AG20443 (cell line): ENCODE data around the gene NRF1.

Experiments used
- DNase-seq: peaks from one replicate; pipeline ENCODE4 v3.0.0; 2012; ENCODE audit warnings: low spot score, mixed read lengths

Gene NRF1

DNA sequence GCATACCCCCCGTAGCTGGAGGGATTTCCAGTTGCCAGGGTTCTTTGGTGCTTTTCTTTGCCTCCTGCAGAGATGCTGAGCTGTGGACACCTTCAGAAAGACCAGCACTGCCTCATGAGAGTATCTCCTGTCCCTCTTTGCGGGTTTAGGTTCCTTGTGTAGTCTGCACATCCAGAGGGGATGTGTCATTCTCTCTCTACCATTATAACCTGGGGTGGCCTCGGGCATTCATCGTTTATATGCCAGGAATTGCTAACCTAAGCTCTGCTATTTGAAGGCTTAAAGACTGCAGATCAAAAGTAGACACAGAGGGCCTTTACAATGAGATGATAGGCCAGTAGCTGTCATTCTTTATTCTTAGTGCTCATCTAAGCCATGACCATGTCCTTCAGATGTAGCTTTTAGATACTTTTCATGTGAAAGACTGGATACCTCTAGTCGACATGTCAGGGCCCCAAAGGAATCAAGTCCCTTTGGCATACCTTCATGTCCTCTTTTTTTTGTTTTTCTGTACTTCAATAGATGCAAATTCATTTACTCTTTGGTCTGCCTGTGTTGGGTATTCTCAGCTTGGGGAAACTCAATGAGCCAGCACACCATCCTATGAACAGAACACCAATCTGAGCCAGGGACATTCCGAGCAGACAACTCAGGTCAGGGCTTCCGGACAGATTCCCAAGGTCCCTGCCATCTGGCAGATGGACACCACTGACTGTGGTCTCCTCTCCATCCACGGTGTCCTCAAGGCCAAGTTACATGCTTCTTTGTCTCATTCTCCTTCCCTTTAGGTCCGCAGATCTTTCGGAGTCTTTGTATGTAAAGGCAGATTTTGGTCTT, 129.3 kb downstream of the NRF1 start:
- DNase-seq: no peak

DNA sequence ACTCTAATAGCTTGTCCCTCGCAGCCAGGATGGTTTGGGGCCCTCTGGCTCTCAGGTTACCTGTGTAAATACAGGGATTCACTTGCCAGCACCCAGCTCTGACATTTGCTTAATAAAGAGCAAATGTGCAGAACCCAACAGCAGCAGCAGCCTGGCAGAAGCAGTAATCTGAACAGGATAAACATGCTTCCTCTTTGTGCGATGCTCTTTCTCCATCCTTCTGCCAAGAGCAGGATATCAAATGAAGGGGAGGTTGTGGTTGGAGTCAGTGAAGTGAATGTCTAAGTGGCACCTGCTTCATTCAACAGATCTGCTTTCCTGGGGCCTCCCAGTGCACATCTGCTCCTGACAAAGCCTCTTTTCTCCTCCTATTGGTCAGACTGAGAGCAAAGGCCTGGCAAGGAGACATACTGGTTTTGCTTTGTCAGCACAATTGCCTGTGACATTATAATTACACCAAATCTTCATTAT, 130.3 kb downstream of the NRF1 start:
- DNase-seq: no peak

DNA sequence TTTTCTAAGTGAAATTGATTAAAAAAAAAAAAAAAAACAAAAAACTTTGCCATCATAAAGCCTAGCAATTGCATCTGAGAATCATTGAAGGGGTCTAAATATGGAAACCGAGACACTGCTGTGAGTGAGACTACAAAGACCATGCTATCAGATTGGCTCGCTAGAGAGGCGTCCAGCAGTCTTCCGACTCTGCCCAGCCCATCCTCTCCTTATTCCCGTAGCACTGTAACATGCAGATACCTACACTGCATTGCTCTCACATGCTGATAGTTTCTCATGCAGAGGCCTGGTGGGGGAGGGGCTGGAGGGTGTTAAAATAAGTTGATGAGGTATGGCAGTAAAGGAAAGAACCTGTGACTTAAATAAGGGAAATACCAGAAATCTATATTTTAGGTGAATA, 130.7 kb downstream of the NRF1 start:
- DNase-seq: no peak

DNA sequence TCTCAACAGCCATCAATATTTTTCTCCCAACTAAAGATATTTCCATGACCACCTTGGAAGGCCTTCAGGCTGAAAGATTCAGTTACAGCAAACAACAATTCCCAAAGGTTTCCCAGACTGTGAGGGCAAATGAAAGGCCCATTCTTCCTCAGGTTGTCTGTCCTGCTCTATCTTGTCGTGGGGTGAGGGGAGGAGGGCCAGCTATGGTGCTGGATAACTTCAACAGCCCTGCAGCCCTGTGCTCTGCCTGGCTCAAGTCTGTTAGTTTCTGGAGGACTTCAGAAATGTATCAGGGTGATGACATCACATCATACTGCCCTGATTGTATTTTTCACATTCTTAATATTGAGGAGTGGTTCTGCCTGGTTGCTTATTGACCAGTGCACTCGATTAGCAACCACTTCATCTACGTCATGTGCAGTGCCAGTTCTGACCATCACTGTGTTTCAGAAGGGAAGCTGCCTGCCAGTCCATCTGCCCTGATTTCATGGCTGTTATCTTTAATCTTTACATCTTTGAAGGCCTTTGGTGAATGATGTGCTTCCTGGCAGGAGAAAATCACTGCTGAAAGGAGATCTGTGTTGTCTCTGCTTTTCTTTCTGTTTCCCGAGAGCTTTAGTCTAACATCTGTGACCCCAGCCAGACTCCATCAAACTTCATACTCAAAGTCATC, 135.5 kb downstream of the NRF1 start:
- no peak for DNase-seq

DNA sequence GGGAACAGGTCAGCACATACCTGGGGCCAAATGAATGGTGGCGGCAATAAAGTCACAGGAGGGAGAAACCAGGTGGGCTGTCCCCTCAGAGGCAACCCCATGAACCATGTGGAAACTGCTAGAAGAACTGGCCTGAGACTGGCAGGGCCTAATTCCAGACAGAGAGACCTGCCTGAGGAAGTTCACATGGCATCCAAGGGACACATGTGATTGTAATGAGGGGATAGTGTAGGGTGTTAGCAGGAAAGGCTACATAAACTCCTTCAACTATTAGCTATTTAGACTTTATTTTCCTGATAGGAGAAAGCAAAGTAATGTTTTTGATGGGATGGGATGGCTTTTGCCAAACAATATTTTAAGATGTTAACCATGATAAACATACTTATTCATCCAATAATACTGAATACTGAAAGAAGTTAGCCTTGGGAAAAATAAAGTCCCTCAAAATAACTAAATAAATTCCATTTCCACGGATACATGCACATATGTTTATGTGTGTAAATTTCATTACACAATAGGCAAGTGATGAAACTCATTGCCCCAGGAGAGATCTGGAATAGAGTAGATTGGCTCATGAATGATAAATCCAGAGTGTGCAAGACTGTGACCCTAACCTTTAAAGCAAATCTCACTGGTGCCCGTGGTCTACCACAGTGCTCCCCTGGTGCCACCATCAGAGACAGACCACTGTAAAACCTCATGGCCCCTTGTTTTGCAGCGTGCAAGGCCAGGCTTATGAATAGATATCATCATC, 137.0 kb downstream of the NRF1 start:
- no peak for DNase-seq

DNA sequence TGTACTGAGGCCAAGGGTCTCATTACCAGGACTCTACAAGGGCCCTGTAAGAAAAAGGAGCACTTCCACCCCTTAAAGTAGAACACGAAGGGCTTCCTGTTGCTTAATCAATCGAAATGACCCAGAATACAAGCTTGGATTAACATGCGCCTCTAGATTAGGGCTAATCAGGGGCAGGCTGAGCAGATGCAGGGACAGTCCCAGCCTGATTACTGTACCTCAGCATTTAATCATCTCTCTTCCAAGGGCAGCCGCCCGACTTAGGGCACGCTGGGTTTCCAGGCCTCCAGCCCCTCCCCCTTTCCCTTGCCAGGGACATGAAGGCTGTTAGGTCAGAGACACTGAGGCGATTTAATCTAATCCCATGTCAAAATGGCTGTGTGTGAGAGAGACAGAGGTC, 138.6 kb downstream of the NRF1 start:
- no peak for DNase-seq

DNA sequence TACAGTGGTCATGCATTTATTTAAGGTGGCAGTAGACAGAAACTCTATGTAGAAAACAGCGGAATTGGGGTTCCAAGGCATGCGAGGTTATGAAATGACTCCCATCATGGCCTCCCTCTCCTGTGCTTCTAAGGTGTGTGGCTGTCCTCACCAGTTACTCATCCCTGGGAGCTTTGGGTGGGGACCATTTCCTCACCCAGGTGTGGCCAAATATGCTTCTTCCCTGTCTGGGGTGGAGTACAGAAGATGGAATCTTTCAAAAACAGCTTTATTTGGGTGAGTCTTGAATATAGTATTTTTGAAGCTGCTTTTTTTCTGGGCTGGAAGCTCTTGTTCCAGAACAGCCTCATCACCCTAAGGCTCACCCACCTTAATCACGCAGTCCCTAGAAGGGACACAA, 139.0 kb downstream of the NRF1 start:
- no peak for DNase-seq

DNA sequence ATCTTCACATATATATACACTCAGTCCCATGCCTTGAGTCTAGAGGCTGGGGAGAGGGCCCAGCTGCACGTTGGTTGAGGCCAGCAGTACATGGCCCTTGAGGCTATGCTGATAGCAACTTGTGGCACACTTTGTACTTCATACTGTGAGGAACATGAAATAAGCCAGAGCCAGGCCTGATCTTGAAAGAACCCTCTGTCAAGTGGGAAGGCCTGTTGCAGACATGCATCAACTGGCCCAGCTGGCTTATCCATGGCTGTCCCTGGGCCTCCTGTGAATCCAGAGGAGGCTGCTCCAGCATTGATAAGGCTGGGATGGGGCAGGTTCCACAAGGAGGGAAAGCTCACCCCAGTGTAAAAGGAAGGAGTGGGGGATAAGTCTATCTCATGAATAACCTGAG, 140.4 kb downstream of the NRF1 start:
- DNase-seq: no peak

DNA sequence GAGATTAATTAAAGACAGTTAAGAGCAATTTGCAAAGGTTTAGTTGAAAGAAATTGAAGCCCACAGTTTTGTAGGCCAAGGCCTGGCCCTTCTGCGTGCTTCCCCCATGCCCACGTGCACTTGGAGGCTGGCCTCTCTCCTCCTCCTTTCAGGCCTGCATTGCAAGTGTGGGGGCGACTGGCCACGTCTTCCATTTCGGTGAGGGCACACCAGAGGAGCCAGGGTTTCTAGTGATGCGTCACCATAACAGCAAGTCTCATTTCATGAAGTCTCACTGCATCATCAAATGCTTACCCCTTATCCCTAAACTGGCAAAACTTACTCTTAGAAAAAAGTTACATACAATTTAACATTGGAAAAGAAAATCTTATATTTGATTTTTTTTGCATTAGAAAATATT, 141.2 kb downstream of the NRF1 start:
- DNase-seq: no peak

DNA sequence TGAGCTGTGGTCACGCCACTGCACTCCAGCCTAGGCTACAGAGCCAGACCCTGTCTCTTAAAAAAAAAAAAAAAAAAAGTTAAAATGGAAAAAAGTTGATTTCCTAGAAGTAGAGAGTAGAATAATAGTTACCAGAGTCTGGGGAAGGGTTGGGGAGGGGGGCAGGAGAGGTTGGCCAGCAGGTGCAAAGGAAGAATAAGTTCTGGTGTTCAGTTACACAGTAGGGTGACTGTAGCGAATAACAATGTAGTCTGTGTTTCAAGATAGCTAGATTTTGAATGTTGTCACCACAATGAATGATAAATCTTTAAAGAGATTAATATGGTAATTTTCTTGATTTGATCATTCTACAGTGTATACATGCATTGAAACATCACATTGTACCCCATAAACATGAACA, 142.9 kb downstream of the NRF1 start:
- no peak for DNase-seq

DNA sequence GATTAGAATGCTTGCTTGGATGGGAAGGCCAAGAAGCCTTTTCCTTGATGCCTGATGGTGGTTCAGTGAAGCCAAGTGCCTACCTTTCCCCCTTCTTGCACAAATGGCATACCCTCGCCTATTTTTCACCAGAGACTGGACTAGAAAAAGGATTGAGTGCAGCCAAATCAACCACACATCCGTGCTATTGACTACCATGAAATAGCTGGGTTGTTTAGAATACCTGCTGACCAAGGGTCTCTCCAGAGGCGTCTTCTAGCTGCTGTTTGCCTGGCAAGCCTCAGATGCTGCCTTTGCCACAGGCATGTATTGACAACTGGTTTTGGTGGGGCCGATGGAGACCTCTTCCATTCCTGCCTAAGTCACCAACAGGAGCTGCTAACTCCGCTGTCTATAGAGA, 146.5 kb downstream of the NRF1 start:
- DNase-seq: no peak

DNA sequence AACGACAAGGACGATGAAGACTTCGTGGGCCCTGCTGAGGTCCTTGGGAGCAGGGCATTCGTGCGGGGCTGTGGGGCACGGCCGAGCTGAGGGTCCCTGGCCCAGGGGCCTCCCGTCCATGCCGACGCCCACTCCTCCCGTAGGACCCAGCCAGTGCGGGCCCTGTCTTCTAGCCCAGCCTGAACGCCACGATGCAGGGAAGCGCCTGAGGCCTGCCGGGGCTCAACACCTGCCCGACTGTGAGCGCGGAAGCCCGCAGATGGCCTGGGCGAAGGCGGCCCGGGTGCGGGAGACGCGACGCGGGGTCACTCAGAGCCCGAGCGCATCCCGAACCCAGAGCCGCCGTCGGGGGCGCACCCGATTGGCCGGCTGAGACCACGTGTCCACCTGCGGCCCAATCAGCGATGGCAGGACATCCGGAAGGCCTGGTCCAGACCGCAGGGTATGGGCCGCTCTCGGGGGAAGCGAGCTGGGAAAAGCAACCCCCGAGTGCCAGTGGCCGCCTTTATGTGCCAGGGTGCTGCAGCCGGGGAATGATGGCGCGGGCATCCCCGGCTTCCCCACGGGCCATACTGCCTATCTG, 151.0 kb downstream of the NRF1 start:
- no peak for DNase-seq

DNA sequence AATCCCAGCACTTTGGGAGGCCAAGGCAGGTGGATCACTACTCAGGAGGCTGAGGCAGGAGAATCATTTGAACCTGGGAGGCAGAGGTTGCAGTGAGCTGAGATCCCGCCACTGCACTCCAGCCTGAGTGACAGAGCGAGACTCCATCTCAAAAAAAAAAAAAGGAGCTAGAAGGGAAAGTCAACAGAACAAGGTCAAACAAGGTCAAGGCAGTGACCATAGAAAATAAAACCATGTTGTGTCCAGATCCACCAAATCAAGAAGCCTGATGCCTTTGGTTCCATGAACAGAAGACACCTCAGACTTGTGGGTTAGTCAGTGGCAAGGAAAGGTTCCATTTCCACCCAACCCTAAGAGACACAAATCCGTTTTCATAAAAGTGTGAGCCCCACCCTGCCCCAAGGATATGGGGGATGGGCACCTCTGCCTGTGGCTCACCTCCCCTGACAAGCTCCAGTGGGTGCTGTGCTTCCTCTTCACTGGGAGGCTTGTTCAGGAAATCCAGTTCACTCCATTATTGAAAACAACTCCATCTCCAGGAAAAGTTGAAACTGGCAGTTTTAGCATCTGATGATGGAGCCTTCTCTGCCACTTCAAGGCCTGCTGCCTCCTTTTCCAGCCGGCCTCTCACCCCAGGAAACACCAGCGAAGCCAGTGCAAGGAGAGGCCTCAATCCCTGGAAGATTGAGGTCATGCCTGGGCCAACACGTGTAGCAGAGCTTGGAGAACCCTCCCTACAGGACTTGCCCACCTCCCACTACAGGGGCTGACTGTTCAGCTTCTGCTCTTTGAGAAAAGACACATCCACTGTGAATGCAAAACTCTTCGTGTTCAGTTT, 152.9 kb downstream of the NRF1 start:
- no peak for DNase-seq

DNA sequence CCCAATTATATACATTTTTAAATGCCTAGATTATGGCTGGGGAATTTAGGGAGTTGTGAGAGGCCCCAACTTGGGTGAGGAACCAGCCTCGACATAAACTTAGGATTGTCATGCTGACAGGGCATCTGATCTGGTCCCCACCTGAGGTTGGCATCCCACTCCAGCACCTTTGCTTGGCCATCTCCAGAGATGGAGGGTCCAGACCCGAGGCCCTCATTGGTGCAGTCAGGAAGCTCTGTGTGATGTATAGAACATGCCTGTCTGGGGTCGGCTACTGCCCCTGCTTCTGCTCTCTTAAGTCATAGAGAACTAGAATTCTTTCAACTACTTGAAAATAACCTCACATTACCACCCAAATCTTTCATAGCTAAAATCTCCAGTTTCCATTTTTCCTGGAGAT, 153.8 kb downstream of the NRF1 start:
- no peak for DNase-seq

DNA sequence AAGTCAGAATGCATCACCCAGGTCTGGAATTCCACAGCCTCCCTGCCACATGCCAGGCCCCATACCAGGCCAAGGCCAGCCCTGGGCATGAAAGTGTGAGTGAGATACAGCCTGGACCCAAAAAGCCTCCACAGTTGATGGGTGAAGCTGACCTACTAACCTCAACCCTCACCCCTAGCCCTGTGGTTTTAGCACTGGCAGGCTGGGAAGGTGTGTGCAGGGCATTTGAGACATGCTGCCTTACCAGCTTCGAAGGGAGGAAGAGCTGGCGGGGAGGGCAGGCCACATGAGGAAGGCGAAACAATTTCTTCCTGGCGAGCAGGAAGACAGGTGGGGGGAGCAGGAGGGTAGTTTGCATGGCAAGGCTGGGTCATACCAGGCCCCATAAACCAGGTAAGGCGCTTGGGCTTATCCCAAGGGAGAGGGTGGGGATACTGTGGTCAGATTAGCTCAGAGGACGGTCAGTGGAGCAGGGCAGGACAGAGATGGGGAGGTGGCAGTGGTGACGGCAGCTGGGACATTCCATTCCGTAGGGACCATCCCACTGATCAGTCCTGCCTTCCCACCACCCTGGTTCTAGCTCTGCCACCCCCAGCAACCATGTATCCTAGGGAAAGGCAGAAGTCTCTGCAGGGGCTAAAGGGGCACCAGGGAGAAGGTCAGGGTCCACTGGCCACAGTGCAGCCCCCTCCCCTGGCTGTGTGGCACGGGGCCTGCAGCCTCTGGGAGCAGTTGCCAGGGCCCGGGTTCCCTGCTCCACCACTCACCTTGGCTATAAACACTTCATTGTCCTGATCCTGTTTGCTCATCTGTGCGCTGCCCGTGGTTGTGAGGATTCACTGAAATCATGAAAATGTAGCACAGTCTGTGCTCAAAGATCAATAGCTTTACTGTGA, 155.8 kb downstream of the NRF1 start:
- peak; percentile 11 for DNase-seq

DNA sequence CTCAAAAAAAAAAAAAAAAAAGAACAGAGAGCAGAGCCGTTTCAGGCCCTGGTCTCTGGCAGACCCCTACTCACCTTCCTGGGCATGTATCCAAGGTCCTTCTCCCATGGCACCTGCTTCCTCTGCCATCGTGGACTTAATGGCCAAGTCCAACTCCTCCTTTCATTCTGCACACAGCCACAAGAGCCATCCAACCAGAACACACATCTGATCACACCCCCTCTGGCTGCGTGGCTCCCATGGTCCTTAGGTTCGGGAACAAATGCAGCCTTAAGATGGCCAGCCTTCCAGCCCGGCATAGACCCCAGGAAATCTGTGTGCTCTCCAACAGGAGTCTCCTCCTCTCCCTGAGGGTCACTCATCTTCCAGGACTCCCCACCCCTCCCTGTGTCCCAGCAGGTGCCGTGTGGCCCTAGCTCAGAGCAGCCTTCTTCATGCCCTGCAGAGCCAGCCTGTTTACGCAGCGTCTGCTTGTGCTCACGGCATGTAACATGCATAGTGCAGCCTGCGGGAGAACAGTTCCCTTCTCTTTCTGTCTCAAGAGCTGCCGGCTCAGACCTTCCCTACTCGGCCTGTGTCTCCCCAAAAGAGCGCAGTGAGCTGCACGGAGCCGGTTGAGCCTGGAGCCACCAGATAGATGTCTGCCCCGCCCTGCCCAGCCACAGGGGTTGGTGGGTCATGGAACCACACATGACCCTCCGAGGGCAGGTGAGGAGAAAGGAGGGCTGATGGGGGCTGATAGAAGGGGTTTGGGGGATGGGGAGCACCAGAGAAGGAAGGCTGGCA, 157.3 kb downstream of the NRF1 start:
- no peak for DNase-seq

DNA sequence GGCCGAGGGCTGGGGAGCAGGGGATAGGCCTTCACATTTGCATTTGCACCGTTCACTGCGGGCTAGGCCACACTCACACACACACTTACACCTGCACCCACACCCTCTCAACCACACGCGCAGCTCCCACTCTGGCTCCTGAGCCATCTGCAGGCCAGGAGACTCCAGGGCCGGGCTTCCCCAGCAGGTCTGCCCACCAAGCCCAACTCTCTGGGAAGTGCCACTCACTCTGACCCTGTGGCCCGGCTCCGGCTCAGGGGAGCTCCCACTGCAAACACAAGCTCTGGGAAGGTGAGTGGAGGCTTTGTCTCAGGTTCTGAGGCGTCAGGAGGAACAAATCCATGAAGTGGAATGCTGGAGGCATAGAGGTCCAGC, 157.9 kb downstream of the NRF1 start:
- DNase-seq: no peak

DNA sequence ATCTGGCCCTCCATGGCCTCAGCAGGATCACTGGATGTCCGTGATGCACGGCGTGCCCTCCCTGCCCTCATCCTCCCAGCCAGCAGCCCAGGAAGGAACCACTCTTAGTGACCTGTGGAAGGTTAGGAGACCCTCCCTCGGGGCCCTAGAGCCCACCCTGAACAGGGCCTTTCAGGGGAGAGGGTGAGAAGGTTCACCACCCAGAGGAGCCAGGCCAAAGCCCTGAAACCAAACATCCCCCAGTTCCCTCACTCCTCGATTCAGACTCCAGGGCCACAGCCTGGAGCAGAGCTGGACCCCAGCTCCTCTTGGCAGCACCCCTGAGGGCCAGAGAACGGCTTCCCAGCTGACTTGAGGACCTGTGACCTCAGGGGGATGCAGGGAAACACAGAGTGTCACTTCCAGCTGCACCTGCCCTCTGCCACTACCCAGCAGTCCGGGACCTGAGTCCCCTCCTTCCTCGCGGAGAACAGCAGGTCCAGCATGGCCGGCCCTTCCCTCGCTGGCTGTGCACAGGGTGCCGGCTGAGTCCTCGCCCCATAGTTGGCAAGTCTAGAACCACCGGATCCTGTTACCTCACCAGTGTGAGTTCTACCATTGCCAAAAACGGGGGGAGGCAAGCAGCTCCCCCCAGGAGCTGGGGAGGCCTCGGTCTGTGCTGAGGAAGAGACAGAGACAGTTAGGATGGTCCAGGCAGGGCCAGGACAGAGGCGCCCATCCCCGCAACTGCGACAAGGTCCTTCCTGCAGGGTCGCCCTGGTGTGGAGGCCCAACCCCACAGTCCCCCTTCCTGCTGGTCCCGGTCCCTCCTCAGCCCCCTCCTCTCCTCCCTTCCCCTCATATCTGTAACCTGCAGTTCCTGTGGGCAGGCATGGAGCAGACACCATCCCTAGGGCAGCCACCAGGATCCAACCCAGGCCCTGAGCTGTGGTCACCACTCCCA, 158.6 kb downstream of the NRF1 start:
- DNase-seq: no peak
